GM23248 (cell line): Measurements from ENCODE around the gene TNPO3. TPM values are rescaled to one million over a fixed set of nuclear protein-coding genes. Genes with fewer than 3 reads are reported as not detected.

Experiments used
- DNase-seq: peaks from one replicate; pipeline ENCODE4 v3.0.0-alpha.2; 2015
- H2AFZ ChIP-seq: fragments of 200-600 bp; sonication (generic); 2 replicates; pipeline ENCODE4 v1.6.1; 2016; ENCODE audit warnings: antibody characterized with exemption
- H3F3A ChIP-seq: fragments of 200-600 bp; sonication (generic); 2 replicates; pipeline ENCODE4 v1.6.1; 2016; ENCODE audit warnings: mild to moderate bottlenecking, antibody characterized with exemption, mixed run types; ENCODE audit not compliant: insufficient read depth
- H3K27ac ChIP-seq: fragments of 200-600 bp; sonication (generic); 2 replicates; pipeline ENCODE4 v1.5.1; 2016; ENCODE audit warnings: mild to moderate bottlenecking
- H3K27me3 ChIP-seq: fragments of 200-600 bp; sonication (generic); replicated peaks from 2 replicates; pipeline ENCODE4 v1.6.1; 2016; ENCODE audit warnings: mild to moderate bottlenecking; ENCODE audit not compliant: insufficient read depth
- H3K36me3 ChIP-seq: fragments of 200-600 bp; sonication (generic); 2 replicates; pipeline ENCODE4 v1.6.1; 2016; ENCODE audit warnings: low read depth, mild to moderate bottlenecking
- H3K4me1 ChIP-seq: fragments of 200-600 bp; sonication (generic); 2 replicates; pipeline ENCODE4 v1.6.1; 2016; ENCODE audit warnings: mild to moderate bottlenecking; ENCODE audit not compliant: insufficient read depth
- H3K4me2 ChIP-seq: fragments of 200-600 bp; sonication (generic); one replicate; pipeline ENCODE4 v1.6.1; 2016; ENCODE audit warnings: mild to moderate bottlenecking; ENCODE audit not compliant: unreplicated experiment
- H3K4me3 ChIP-seq: fragments of 200-600 bp; sonication (generic); 2 replicates; pipeline ENCODE4 v1.5.1; 2016; ENCODE audit warnings: mild to moderate bottlenecking
- H3K79me2 ChIP-seq: fragments of 200-600 bp; sonication (generic); 2 replicates; pipeline ENCODE4 v1.6.1; 2016; ENCODE audit warnings: mild to moderate bottlenecking; ENCODE audit not compliant: insufficient read depth
- H3K9ac ChIP-seq: fragments of 200-600 bp; sonication (generic); 2 replicates; pipeline ENCODE4 v1.6.1; 2016; ENCODE audit warnings: mild to moderate bottlenecking
- H3K9me2 ChIP-seq: fragments of 200-600 bp; sonication (generic); 2 replicates; pipeline ENCODE4 v1.6.1; 2016; ENCODE audit warnings: mixed run types, mild to moderate bottlenecking, moderate library complexity; ENCODE audit not compliant: insufficient read depth
- H3K9me3 ChIP-seq: fragments of 200-600 bp; sonication (generic); one replicate; pipeline ENCODE4 v1.6.1; 2017; ENCODE audit warnings: low read depth
- H4K20me1 ChIP-seq: fragments of 200-600 bp; sonication (generic); 2 replicates; pipeline ENCODE4 v1.6.0; 2016; ENCODE audit not compliant: insufficient read depth
- EZH2 ChIP-seq: fragments of 200-600 bp; sonication (generic); IDR thresholded peaks from 2 replicates; pipeline ENCODE4 v1.6.1; 2018; ENCODE audit warnings: antibody characterized with exemption, mild to moderate bottlenecking; ENCODE audit not compliant: insufficient read depth, poor library complexity, severe bottlenecking
- EZH2phosphoT487 ChIP-seq: fragments of 200-600 bp; sonication (generic); IDR thresholded peaks from 2 replicates; pipeline ENCODE4 v1.6.1; 2018; ENCODE audit warnings: antibody characterized with exemption, moderate library complexity, mild to moderate bottlenecking, low read depth; ENCODE audit not compliant: insufficient read depth
- WGBS, 2 experiments: methylation state at CpG; one replicate each; pipeline ENCODE4 v1.1.6; 2015 to 2017; ENCODE audit warnings: low lambda C conversion rate in 2 of 2, low coverage in 1 of 2; ENCODE audit errors: missing lambda C conversion rate in 2 of 2; 5-methylcytosine and 5-hydroxymethylcytosine counted together
- in situ Hi-C: fragments of 300-500 bp; cut with MboI; formaldehyde crosslinking; loops from 2 replicates; pipeline ENCODE4 v1.15.0; 2020
- polyA plus RNA-seq: library from polyadenylated mRNA; unstranded; fragments of >200 nt; fragmentation: Nextera tagmentation; extraction: Ambion mirVana; gene quantifications from 2 replicates; pipeline ENCODE4 v1.2.1, GENCODE V29; 2016
- total RNA-seq: library from RNA; depleted of rRNA; stranded (reverse); fragments of >200 nt; shearing (Covaris generic); gene quantifications from 2 replicates; pipeline ENCODE4 v1.2.3, GENCODE V29; 2014

The TNPO3 gene
- total and polyA plus RNA-seq, 2 experiments from 2014 or later: 31.6 to 41.9 TPM

GRCh38 chr7:128939075-128939860, 115.6 kb downstream of the TNPO3 start:
- in situ Hi-C loops: no loop called here
- Histone ChIP-seq H3K4me2 (no peak overlapping the region), H3F3A (no peaks in the 10 kb centered on the region), H3K27ac (no peak overlapping the region), H3K9me3 (no peaks in the 10 kb centered on the region), H3K27me3 (peaks cover 36% of the 10 kb centered on the region), H2AFZ (no peak overlapping the region), H3K79me2 (no peaks in the 10 kb centered on the region), H3K4me1 (no peaks in the 10 kb centered on the region), H3K4me3 (no peak overlapping the region), H3K9me2 (no peaks in the 10 kb centered on the region), H4K20me1 (no peaks in the 10 kb centered on the region), H3K9ac (no peak overlapping the region), H3K36me3 (no peaks in the 10 kb centered on the region)
- DNase-seq: no peak
- 54 to 82% methylated on average over 4 to 7 of the region's 7 CpGs for WGBS, 2 experiments
- TF ChIP-seq EZH2phosphoT487 (no peak), EZH2 (no peak)

- no peaks in the 10 kb centered on the region for H3K4me1 ChIP-seq
- in situ Hi-C loops: no loop called here
- no peaks in the 10 kb centered on the region for H4K20me1 ChIP-seq
- H3K36me3 ChIP-seq: no peaks in the 10 kb centered on the region
- H3K9ac ChIP-seq: no peak overlapping the region
- no peak overlapping the region for H3K27ac ChIP-seq
- peak overlapping the region; percentile 79 for H3K4me2 ChIP-seq
- H2AFZ ChIP-seq: peak overlapping the region; percentile 75
- H3K27me3 ChIP-seq: peaks cover 37% of the 10 kb centered on the region
- WGBS, 2 experiments: 1 to 3% methylated on average over 22 to 30 of the region's 30 CpGs
- peak overlapping the region; percentile 65 for H3K4me3 ChIP-seq
- no peaks in the 10 kb centered on the region for H3K9me2 ChIP-seq
- H3K9me3 ChIP-seq: no peaks in the 10 kb centered on the region
- peak; percentile 22 for DNase-seq
- H3K79me2 ChIP-seq: no peaks in the 10 kb centered on the region
- TF ChIP-seq EZH2 (no peak), EZH2phosphoT487 (no peak)
- H3F3A ChIP-seq: no peaks in the 10 kb centered on the region
Observed at GRCh38 chr7:128938544-128939074, 116.3 kb downstream of the TNPO3 start.

GRCh38 chr7:128937647-128938543, 117.0 kb downstream of the TNPO3 start, which contains the start of gene IRF5:
IRF5 (plus strand) TSS chr7:128937927; CDS start chr7:128942082, 4,155 bp downstream.
- H2AFZ ChIP-seq: peak within 1 kb of the TSS; percentile 75
- H3K79me2 ChIP-seq: no peaks in the 10 kb centered on the region
- H3K9me2 ChIP-seq: no peaks in the 10 kb centered on the region
- DNase-seq: peak; percentile 34
- H3K27me3 ChIP-seq: peaks cover 37% of the 10 kb centered on the region
- H3K4me2 ChIP-seq: peak within 1 kb of the TSS; percentile 79
- no peak within 1 kb of the TSS for H3K27ac ChIP-seq
- H3K9me3 ChIP-seq: no peaks in the 10 kb centered on the region
- H3K9ac ChIP-seq: no peak within 1 kb of the TSS
- 3 to 5% methylated on average over 38 to 68 of the region's 83 CpGs for WGBS, 2 experiments
- TF ChIP-seq EZH2: peak; percentile 71
- TF ChIP-seq EZH2phosphoT487: no peak
- no peaks in the 10 kb centered on the region for H4K20me1 ChIP-seq
- H3K4me1 ChIP-seq: no peaks in the 10 kb centered on the region
- peak within 1 kb of the TSS; percentile 65 for H3K4me3 ChIP-seq
- no peaks in the 10 kb centered on the region for H3F3A ChIP-seq
- no peaks in the 10 kb centered on the region for H3K36me3 ChIP-seq
- in situ Hi-C loops: no loop called here

- no peaks in the 10 kb centered on the region for H3K36me3 ChIP-seq
- in situ Hi-C loops: no loop called here
- TF ChIP-seq EZH2phosphoT487: no peak
- no peak for TF ChIP-seq EZH2
- peaks cover 37% of the 10 kb centered on the region for H3K27me3 ChIP-seq
- no peaks in the 10 kb centered on the region for H3K4me1 ChIP-seq
- no peak overlapping the region for H3K9ac ChIP-seq
- H3K9me3 ChIP-seq: no peaks in the 10 kb centered on the region
- no peak overlapping the region for H3K4me3 ChIP-seq
- no peak overlapping the region for H2AFZ ChIP-seq
- DNase-seq: no peak
- no peak overlapping the region for H3K27ac ChIP-seq
- WGBS, 2 experiments: 52 to 60% methylated on average over 17 of the region's 17 CpGs
- no peaks in the 10 kb centered on the region for H3F3A ChIP-seq
- no peak overlapping the region for H3K4me2 ChIP-seq
- H4K20me1 ChIP-seq: no peaks in the 10 kb centered on the region
- no peaks in the 10 kb centered on the region for H3K9me2 ChIP-seq
- H3K79me2 ChIP-seq: no peaks in the 10 kb centered on the region
Observed at GRCh38 chr7:128937271-128937646, 117.7 kb downstream of the TNPO3 start.
